Measurements from ENCODE around the gene MRPL14. TPM values are rescaled to one million over a fixed set of nuclear protein-coding genes. Genes with fewer than 3 reads are reported as not detected.

Gene MRPL14
- total and polyA plus RNA-seq, 4 donors, result 70.8 to 219 (median 101) TPM

- no peaks in the 10 kb centered on the region for H3K9me3 ChIP-seq (ENCODE audit: control insufficient read depth in 4 of 4, insufficient read depth in 3 of 4, low read length in 3 of 4)
- no peaks in the 10 kb centered on the region for H3K27me3 ChIP-seq (ENCODE audit: control insufficient read depth in 3 of 3, insufficient read depth in 3 of 3, low read length in 2 of 3)
- peak in 2 of 3 donors; percentile 32 to 43 for DNase-seq
- peaks cover 0 to 7% (median 3%) of the 10 kb centered on the region in 4 donors for H3K36me3 ChIP-seq (ENCODE audit: control insufficient read depth in 4 of 4, insufficient read depth in 4 of 4, low read length in 4 of 4)
- peak overlapping the region in 1 of 2 donors; percentile 80 for H3K27ac ChIP-seq (ENCODE audit: low read depth in 1 of 2, low read length in 1 of 2)
- WGBS, 2 donors, result 43 to 85% methylated on average over 5 of the region's 5 CpGs
- H3K9ac ChIP-seq (ENCODE audit: insufficient read depth in 1 of 2, low read length in 2 of 2), result no peak overlapping the region
- ATAC-seq (ENCODE audit: insufficient read depth, low FRiP score), result peak; percentile 43
- no peak for TF ChIP-seq CTCF (IDR thresholded peaks at IDR 0.05; ENCODE audit: control extremely low read depth, extremely low read depth)
- peaks cover 2 to 29% (median 11%) of the 10 kb centered on the region in 5 donors for H3K4me1 ChIP-seq (ENCODE audit: control insufficient read depth in 5 of 5, insufficient read depth in 5 of 5, low read length in 5 of 5)
- H3K4me3 ChIP-seq, result no peak overlapping the region
These were observed 7.5 kb downstream of the MRPL14 start for GRCh38 chr6:44119704-44120262.

GRCh38 chr6:44117397-44118128 lies 9.7 kb downstream of the MRPL14 start:
- DNase-seq, result peak in 2 of 3 donors; percentile 60 to 72
- WGBS, 2 donors, result 71 to 87% methylated on average over 6 of the region's 6 CpGs
- H3K27ac ChIP-seq (ENCODE audit: low read depth in 1 of 2, low read length in 1 of 2), result no peak overlapping the region
- no peaks in the 10 kb centered on the region for H3K27me3 ChIP-seq (ENCODE audit: control insufficient read depth in 3 of 3, insufficient read depth in 3 of 3, low read length in 2 of 3)
- H3K4me3 ChIP-seq, result no peak overlapping the region
- no peak for TF ChIP-seq CTCF (IDR thresholded peaks at IDR 0.05; ENCODE audit: control extremely low read depth, extremely low read depth)
- H3K4me1 ChIP-seq (ENCODE audit: control insufficient read depth in 5 of 5, insufficient read depth in 5 of 5, low read length in 5 of 5), result peaks cover 0 to 11% (median 9%) of the 10 kb centered on the region in 5 donors
- H3K9ac ChIP-seq (ENCODE audit: insufficient read depth in 1 of 2, low read length in 2 of 2), result no peak overlapping the region
- no peaks in the 10 kb centered on the region for H3K9me3 ChIP-seq (ENCODE audit: control insufficient read depth in 4 of 4, insufficient read depth in 3 of 4, low read length in 3 of 4)
- peaks cover 6 to 15% (median 11%) of the 10 kb centered on the region in 4 donors for H3K36me3 ChIP-seq (ENCODE audit: control insufficient read depth in 4 of 4, insufficient read depth in 4 of 4, low read length in 4 of 4)
- ATAC-seq (ENCODE audit: insufficient read depth, low FRiP score), result peak; percentile 48

DNA sequence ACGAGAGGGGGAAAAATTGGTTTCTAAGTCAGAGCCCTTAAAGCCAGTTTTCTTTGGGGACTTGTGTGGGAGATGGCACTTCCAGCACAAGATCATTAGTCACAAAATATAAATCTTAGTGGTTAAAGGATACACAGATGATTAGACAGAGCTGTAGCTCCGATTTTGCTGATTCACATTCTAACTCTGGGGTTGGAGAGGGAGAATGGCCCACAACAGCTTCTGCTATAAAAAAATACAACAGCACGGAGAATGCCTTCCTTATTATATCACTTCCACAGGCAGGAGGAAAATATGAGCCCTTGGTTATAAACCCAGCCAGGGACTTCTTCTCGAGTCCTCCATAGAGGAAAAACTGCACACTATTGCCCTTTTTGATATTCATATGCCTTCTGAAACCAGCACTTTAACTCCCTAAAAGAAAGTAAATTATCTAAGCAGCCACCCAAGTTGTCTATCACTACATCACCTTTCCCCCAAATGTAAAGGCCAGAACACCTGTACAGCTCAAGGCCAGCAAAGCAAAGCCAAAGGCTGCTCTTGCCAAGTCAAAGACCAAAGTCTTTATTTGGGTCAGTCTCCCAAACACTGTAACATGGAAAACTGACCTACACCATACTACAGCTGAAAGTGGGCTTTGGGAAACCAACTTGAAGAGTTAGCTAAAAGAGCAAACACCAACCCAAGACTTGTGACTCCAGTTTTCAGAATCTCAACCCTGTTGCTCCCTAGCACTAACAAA lies 10.4 kb downstream of the MRPL14 start:
- DNase-seq, result no peak

More for the DNA sequence above, 10.4 kb downstream of the MRPL14 start:
- peaks cover 8 to 20% (median 13%) of the 10 kb centered on the region in 4 donors for H3K36me3 ChIP-seq (ENCODE audit: control insufficient read depth in 4 of 4, insufficient read depth in 4 of 4, low read length in 4 of 4)
- no peak overlapping the region for H3K9ac ChIP-seq (ENCODE audit: insufficient read depth in 1 of 2, low read length in 2 of 2)
- H3K9me3 ChIP-seq (ENCODE audit: control insufficient read depth in 4 of 4, insufficient read depth in 3 of 4, low read length in 3 of 4), result no peaks in the 10 kb centered on the region
- 67 to 81% methylated on average over 4 of the region's 4 CpGs for WGBS, 2 donors
- H3K27ac ChIP-seq (ENCODE audit: low read depth in 1 of 2, low read length in 1 of 2), result peak overlapping the region in 1 of 2 donors; percentile 80
- H3K4me3 ChIP-seq, result no peak overlapping the region
- TF ChIP-seq CTCF (IDR thresholded peaks at IDR 0.05; ENCODE audit: control extremely low read depth, extremely low read depth), result no peak
- ATAC-seq (ENCODE audit: insufficient read depth, low FRiP score), result no peak
- H3K4me1 ChIP-seq (ENCODE audit: control insufficient read depth in 5 of 5, insufficient read depth in 5 of 5, low read length in 5 of 5), result peaks cover 0 to 9% (median 5%) of the 10 kb centered on the region in 5 donors
- H3K27me3 ChIP-seq (ENCODE audit: control insufficient read depth in 3 of 3, insufficient read depth in 3 of 3, low read length in 2 of 3), result no peaks in the 10 kb centered on the region

Measured in lung (tissue), 12 donors.